KMS-11 (cell line): ENCODE data around the gene QSER1.
"Not testable (repeated sequence)": the region's sequence is repeated elsewhere in the genome, so short reads cannot be mapped to it uniquely, and the experiment has no call there.

Experiments used
- H2AFZ ChIP-seq: fragments of 200-600 bp; sonication (generic); 2 replicates; pipeline ENCODE4 v1.6.1; 2016; ENCODE audit warnings: antibody characterized with exemption, mixed run types, low read depth
- H3K27ac ChIP-seq: fragments of 200-600 bp; sonication (generic); 2 replicates; pipeline ENCODE4 v1.6.1; 2016; ENCODE audit warnings: mild to moderate bottlenecking, mixed run types
- H3K27me3 ChIP-seq: fragments of 200-600 bp; sonication (generic); 2 replicates; pipeline ENCODE4 v1.6.1; 2017; ENCODE audit warnings: mild to moderate bottlenecking, low read depth, mixed run types, moderate library complexity; ENCODE audit not compliant: insufficient read depth
- H3K36me3 ChIP-seq: fragments of 200-600 bp; sonication (generic); 2 replicates; pipeline ENCODE4 v1.6.1; 2017; ENCODE audit warnings: mild to moderate bottlenecking, mixed run types; ENCODE audit not compliant: insufficient read depth
- H3K4me1 ChIP-seq: fragments of 200-600 bp; sonication (generic); 2 replicates; pipeline ENCODE4 v1.6.1; 2016; ENCODE audit warnings: mild to moderate bottlenecking, low read depth, mixed run types; ENCODE audit not compliant: poor library complexity, severe bottlenecking
- H3K4me2 ChIP-seq: fragments of 200-600 bp; sonication (generic); 2 replicates; pipeline ENCODE4 v1.7.0; 2016; ENCODE audit warnings: mild to moderate bottlenecking, mixed run types
- H3K4me3 ChIP-seq: fragments of 200-600 bp; sonication (generic); IDR thresholded peaks from 2 replicates; pipeline ENCODE4 v1.6.1; 2017; ENCODE audit warnings: low read depth, low read length, mixed read lengths; ENCODE audit not compliant: insufficient read depth
- H3K79me2 ChIP-seq: fragments of 200-600 bp; sonication (generic); 2 replicates; pipeline ENCODE4 v1.6.1; 2016; ENCODE audit warnings: low read depth, mixed run types; ENCODE audit not compliant: insufficient read depth
- H3K9ac ChIP-seq: fragments of 200-600 bp; sonication (generic); 2 replicates; pipeline ENCODE4 v1.6.1; 2016; ENCODE audit warnings: mild to moderate bottlenecking, mixed run types
- H4K20me1 ChIP-seq: fragments of 200-600 bp; sonication (generic); 2 replicates; pipeline ENCODE4 v1.6.1; 2016; ENCODE audit warnings: mild to moderate bottlenecking, mixed run types; ENCODE audit not compliant: insufficient read depth
- CTCF ChIP-seq: fragments of 200-600 bp; sonication (generic); conservative IDR thresholded peaks from 2 replicates; pipeline ENCODE4 v1.6.1; 2017; ENCODE audit warnings: low read depth, mild to moderate bottlenecking, antibody characterized with exemption, low read length, moderate library complexity, mixed read lengths

Gene QSER1

GRCh38 chr11:33027846-33028536, 135.4 kb downstream of the QSER1 start:
- H3K4me2 ChIP-seq = no peak overlapping the region
- no peak overlapping the region for H2AFZ ChIP-seq
- no peak overlapping the region for H3K4me3 ChIP-seq
- no peaks in the 10 kb centered on the region for H3K4me1 ChIP-seq
- H3K27ac ChIP-seq = no peak overlapping the region
- H3K36me3 ChIP-seq = no peaks in the 10 kb centered on the region
- no peak for TF ChIP-seq CTCF
- H3K79me2 ChIP-seq = no peaks in the 10 kb centered on the region
- no peaks in the 10 kb centered on the region for H3K27me3 ChIP-seq
- no peak overlapping the region for H3K9ac ChIP-seq
- H4K20me1 ChIP-seq = no peaks in the 10 kb centered on the region

GRCh38 chr11:33028537-33028914, 135.9 kb downstream of the QSER1 start:
- H4K20me1 ChIP-seq = no peaks in the 10 kb centered on the region
- H3K9ac ChIP-seq = no peak overlapping the region
- H3K4me2 ChIP-seq = no peak overlapping the region
- H2AFZ ChIP-seq = no peak overlapping the region
- H3K4me3 ChIP-seq = no peak overlapping the region
- TF ChIP-seq CTCF = no peak
- no peaks in the 10 kb centered on the region for H3K27me3 ChIP-seq
- no peaks in the 10 kb centered on the region for H3K4me1 ChIP-seq
- H3K79me2 ChIP-seq = no peaks in the 10 kb centered on the region
- H3K27ac ChIP-seq = no peak overlapping the region
- no peaks in the 10 kb centered on the region for H3K36me3 ChIP-seq

- H3K27ac ChIP-seq, H3K79me2 ChIP-seq, H3K4me2 ChIP-seq, H3K4me1 ChIP-seq, H3K4me3 ChIP-seq, H3K27me3 ChIP-seq, H2AFZ ChIP-seq, H4K20me1 ChIP-seq, H3K36me3 ChIP-seq, H3K9ac ChIP-seq: not testable (repeated sequence)
Observed at GRCh38 chr11:33029218-33029617, 136.6 kb downstream of the QSER1 start.
